ENCODE measurements around the gene EEF1A2.
"Not testable (repeated sequence)": the region's sequence is repeated elsewhere in the genome, so short reads cannot be mapped to it uniquely, and the experiment has no call there.

EEF1A2 gene

DNA sequence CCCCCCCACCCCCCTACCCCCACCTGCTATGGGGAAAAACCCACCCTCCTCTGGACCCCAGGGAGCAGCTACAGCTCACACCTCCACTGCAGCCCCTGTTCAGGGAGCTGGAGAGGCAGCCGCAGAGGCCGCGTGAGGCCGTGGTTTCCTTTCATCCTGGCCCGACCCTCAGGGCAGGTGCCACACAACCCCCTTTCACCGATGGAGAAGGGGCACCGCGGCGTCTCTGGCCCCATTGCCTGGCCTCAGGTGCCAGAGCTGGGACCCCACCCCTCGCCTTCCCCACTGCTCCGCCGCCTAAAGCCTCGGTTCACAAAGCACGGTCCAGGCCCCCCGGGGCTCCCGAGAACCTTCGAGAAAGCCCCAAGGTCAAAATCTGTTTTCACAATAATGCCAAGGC is 14.6 kb downstream of the EEF1A2 start:
- DNase-seq: no peak

DNA sequence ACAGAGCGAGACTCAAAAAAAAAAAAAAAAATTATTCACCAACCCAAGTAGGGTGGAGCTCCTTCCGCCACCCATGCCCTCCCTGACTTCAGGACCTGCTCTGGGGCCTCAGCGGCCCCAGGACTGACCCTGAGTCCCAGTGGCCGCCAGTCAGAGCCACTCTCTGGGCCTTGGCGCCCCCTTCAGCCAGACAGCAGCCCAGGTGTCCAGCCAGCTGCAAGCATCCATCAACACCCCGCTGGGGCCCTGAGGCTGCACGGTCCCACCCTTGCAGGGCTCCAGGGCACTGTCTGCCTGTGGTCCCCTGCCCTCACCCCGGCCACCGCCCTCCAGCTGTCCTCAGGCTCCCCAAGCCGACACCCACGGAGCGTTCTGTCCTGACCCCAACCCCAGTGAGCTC is 15.0 kb downstream of the EEF1A2 start:
- no peak for DNase-seq

DNA sequence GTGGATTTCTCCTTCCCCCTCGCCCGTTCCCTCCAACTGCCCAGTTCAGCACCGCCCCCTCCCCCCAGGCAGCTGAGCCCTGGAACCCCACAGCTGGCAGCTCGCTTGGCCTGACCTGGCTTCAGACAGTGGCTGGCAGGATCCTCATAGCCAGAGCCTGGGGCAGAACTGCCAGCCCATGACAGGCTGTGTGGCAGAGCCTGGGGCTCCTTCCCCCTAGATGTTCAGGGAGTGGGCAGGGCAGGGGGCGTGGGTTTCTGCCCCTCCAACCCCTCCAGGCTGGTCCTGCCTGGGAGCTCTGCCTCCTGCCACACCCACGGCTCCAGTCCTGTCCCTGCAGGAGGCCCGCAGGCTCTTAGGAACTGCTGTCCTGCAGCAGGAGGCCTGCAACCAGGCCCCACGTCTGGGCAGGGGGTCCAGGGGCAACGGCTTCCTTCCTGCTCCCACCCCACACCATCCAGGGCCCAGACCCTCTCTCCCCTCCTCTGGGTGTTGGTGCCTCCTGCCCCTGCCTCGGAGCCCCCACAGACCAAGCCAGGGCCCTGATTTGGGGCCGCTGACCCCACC is 16.8 kb downstream of the EEF1A2 start:
- DNase-seq: no peak

DNA sequence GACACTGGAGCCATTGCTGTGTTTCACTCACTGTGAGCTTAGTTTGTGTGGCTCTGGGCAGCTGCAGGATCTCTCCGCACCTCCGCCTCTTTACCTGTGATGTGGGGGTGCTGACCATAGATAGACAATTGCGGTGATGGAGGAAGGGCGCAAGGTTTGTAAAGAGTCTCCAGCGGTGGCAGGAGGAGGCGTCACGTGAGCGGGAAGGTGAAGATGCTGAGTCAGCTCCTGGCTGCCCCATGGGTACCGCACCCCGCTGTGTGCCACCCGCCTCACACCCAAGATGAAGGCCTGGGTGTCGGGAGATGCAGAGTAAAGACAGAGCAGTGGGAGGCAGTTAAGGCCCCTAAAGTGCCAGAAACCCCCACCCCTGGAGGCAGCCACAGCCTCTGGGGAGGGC is 17.4 kb downstream of the EEF1A2 start:
- no peak for DNase-seq

DNA sequence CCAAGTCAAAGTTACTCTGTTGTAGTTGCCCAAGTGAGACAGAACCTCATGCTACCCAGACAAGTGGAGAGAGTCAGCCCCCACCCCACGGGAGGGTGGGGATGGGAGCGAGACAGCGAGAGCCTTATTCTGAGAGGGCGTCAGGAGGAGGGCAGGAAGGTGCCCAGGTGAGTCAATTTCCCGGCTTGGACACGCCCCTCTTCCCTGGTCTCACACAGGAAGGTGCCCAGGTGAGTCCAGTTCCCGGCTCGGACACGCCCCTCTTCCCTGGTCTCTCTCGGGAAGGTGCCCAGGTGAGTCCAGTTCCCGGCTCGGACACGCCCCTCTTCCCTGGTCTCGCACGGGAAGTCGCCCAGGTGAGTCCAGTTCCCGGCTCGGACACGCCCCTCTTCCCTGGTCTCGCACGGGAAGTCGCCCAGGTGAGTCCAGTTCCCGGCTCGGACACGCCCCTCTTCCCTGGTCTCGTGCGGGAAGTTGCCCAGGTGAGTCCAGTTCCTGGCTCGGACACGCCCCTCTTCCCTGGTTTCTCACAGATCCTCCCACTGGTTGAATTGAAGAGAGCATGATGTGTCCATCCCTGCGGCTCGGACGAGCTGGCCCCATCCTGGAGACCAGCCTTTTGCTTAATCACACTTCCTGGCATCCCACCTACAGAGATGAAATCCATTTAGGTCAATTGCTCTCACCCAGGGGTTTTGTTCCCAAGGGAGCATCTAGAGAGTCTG is 19.0 kb downstream of the EEF1A2 start:
- not testable (repeated sequence) for DNase-seq

DNA sequence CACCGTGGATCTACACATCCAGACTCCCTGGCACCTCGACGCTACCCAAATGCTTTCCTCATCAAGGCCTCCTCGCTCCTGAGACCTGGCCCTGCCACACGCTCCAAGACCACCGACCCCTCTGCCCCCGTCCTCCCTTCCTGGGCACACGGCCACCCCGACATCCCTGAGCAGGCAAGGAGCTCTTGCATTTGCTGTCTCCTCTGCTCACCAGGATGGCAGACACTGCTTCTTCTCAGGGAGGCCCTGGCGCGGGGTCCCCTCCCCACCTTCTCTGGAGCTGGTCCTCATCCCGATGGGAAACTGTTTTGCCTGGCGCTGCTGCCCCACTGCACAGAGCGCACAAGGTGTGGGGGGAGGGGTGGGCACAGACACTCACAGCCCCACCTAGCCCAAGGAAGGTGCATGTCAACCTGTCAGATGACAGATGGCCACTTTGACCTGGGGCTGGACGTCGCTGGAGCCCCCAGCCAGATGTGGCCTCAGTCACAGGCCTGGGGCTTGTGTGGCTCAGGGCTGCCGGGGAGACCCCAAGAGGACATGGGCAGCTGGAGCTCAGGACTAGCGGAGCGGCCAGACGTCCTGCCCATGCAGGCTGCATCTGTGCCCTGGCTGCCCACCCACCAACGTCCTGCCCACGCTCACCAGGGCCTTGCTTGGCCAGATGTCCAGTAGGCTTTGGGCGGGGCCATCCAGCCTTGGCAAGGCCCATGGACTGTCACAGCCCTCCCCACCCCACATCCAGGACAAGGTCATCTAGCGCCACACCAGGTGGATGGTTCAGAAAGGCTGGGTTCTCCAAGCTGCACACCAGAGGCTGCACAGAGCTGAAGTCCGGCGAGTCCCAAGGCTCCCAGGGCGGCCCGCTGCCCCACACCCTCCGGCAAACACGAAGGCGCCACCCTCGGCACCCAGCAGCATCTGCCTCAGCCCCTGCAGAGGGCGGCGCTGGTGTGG is 20.3 kb downstream of the EEF1A2 start:
- no peak for DNase-seq

DNA sequence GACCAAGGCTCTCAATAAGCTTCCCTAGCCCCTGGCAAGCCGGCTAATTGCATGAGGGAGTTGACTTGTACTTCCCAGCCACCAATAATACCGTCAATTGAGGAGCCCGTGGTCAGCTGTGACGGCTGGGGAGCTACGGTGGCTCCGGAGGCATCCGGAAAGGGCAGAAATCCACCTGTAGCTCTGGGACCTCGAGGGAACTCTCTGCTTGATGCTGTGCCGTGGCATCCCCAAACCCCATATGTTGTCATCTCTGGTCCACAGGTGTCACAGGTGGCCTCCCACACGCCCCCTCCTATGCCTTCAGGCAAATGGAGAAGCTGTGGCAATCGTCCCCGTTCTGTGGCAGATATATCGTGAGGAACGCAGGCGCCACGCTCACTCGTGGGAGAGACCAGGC is 20.9 kb downstream of the EEF1A2 start:
- no peak for DNase-seq

DNA sequence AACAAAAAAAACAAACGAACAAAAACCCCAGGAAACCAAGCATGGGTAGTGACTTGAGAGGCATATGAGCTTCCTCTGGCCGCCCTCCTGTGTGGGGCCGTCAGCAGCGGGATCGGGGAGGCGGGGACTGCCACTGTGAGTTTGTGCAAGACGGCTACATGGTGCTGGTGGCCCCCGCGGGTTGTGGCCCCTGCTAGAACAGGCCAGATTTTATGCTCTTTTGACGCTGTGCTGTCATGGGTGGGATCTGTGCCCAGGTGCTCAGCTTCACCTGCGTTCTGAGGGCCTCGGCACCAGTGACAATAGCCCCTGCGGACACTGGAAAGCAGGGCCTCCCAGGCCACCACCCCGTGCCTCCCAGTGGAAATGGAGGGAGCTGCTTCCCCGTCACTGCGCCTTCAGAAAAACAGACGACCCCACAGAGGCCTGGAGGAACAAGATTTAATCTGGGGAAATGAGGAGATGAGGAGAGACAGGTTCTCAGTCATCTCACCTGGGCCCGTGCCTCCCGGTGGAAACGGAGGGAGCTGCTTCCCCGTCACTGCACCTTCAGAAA is 21.7 kb downstream of the EEF1A2 start:
- no peak for DNase-seq

DNA sequence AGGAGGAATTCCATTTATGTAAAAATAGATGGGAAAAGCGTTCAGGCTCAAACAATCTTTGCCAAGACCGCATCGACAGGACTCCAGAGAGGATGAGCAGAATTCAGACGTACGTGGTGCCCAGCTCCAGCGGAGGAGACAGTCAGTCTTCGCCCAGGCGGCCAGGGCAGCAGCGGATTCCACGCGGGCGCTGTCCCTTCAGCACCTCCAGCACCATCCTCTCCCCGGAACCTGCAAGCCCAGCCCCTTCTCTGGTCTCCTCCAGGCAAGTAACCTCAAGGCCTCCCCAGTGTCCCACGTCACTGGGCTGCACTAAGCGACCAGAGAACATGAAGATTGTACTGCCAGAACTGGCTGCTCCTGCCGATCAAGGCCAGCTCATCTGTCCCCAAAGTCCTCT is 23.7 kb downstream of the EEF1A2 start:
- DNase-seq: no peak

DNA sequence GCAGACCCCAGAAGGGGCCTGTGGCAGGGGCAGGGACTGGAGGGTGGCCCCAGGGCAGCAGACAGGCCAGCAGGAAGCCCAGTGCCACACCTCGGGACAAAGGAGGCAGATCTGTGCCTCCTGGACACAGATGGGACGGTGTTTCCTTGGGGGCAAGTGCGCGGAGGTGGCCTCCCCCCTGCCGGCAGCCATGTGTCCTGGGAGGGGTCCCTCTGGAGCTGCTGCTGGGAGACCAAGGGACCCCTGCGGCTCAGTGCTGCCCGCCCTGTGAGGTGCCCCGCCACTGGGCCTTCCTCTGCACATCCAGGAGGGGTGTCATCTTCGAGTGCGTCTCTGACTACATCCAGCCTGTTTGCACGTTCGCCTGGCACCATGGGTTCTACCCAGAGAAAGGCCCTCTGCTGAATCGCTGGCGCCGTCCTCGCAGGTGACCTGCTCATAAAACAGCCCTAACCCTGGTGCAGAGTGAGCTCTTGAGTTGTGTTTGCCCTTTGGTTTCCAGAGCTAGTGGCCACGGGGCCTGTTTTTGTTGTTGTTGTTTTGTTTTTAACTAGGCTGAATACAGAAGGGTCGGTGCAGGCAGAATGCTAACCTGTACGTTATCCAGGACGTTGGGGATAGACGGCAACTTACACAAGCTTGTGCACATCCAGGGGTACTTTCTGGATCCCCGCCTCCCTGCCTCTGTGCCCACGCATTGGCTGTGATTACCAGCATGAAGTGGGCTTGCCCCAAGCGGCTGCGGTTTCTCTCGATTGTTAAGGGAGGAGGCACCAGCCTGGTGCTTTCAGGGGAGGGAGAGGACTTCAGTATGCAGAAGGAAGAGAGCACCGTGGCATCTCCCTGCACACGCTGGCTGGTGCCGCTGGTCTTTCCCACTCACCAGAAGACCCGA is 25.1 kb downstream of the EEF1A2 start:
- no peak for DNase-seq

DNA sequence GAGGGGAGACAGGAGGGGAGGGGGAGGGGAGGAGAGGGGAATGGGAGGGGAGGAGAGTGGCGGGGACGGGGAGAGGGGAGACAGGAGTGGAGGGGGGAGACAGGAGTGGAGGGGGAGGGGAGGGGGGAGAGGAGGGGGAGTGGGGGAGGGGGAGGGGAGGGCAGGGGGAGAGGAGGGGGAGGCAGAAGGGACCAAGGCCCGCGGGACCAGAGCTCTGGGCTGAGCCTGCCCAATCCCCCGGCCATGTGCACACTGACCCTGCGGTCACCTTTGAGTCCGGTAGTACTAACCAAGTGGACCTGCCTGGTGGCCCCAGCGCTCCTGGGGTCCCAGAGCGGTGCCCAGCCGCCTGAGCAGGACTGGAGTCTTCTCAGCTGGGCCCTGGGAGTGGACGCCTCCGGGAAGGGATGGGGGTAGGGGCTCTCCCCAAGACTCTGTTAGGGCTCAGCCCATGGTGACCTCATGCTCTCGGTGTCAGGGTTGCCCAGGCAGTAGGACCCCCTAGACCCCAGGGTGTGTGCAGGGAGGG is 26.0 kb downstream of the EEF1A2 start:
- no peak for DNase-seq

DNA sequence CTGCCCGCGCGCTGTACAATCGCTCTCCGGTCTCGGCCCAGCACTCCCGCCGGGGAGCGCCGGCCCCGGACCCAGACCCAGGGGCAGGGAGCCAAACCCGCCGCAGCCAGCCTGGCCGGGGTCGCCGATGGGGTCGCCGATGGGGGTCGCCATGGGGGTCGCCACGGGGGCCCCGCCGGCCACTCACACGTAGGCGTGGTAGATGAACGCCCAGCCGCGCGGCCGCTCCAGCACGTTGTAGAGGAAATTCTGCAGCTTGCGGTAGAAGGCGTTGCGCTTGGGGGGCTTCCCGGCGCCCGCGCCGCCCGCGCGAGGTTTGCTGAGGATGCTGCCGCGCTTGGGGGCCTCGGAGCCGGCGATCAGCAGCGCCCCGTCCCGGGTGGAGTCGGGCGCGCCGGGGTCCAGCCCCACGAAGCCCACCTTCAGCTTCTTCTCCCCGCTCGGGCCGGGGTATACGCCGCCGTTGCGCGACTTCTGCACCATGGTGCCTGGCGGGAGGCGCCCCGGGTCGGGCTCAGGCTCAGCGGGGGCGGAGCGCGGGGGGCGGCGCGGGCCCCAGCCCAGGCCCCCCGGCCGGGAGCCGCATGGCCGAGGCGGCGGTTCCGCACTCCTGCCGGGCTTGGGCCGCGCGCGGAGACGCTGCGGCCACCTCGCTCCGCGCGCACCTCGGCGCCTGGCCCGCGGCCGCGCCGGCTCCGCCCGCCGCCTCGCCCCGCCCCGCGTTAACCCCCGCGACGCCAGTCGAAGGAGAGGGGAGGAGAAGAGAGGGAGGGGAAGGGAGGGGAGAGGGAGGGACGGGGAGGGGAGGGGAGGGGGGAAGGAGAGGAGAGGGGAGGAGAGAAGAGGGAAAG is 26.7 kb downstream of the EEF1A2 start, which contains the start of gene KCNQ2:
Gene KCNQ2, minus strand, starts transcription at position 675 of the 851 bp plus-strand sequence. Its CDS starts 192 bp downstream, at position 483.
- no peak for DNase-seq

DNA sequence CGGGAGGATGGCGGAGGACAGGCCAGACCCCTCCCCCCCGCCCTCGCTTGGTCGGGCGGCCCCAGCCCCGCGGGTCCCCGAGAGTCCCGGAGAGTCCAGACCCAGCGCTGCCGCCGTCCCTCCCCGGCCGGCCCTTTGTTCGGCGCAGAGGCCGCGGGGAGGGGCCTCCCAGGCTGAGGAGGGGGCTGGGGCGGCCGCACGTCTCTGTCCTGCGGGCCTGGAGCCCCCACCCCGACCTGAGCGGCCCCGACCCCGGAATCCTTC is 27.2 kb downstream of the EEF1A2 start:
- no peak for DNase-seq

DNA sequence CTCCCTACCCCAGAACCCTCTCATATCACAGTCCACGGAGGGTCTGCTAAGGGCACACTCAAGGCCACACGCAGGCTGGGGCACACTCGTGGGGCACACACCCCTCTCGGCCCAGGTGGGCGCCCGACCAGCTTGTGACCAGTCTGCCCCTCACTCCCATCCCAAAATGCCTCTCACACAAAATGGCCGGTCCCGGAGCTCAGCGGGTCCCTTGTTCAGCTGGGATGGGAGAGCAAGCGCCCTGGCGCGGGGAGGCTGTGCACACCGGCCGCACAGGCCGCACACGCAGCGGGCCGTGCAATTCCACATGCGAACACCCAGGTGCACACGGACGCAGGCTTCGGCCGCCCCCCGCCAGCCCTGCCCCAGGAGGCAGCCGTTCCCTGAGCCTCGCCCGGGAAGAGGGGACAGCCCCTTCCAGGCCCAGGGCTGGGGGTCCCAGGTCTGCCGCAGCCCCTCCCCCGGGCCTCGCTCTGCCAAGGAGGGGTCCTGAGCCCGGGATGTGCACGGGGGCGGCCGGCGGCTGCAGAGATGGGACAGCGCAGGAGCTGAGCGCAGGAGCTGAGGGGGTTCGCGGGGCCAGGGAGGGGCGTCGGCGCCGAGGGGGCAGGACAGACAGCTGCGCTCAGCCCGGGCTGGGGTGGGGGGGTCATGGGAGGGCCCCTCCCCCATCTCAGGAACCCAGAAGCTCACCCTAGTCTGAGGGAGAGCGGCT is 27.7 kb downstream of the EEF1A2 start:
- no peak for DNase-seq

DNA sequence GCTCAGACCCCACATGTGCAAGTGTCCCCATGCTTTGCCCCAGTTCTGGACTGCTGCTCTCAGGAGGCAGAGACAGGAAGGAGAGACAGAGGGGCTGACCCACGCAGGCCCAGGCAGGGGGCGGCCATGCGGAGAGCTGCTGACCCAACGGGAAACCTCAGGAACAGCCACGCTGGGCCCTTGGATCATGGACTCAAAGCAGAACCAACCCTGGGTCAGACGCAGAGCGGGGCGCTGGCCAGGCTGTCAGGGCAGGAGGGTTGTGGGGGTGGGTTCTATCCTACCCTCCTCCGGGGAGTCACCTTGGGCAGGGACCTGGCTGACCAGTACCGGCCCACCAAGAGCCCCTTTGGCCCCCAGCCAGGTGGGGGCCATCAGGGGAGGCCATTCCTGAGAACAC is 28.5 kb downstream of the EEF1A2 start:
- DNase-seq: no peak

DNA sequence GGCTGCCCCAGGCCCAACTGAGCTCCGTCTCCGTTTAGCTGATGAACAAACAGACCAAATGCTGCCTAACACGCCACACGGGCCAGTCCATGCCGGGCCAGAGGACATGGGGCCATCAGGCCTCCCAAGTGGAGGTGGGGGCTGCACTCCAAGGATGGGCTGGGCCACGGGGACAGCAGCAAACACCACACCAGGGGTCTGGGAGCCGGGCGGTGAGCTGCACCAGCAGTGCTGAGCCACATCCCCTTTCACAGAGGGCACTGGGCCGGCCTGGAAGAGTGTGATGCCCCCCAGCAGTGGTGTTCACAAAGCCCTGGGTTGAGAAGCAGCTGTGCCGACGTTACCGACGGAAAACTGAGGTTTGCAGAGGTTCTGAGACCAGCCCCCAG is 29.2 kb downstream of the EEF1A2 start:
- DNase-seq: no peak

DNA sequence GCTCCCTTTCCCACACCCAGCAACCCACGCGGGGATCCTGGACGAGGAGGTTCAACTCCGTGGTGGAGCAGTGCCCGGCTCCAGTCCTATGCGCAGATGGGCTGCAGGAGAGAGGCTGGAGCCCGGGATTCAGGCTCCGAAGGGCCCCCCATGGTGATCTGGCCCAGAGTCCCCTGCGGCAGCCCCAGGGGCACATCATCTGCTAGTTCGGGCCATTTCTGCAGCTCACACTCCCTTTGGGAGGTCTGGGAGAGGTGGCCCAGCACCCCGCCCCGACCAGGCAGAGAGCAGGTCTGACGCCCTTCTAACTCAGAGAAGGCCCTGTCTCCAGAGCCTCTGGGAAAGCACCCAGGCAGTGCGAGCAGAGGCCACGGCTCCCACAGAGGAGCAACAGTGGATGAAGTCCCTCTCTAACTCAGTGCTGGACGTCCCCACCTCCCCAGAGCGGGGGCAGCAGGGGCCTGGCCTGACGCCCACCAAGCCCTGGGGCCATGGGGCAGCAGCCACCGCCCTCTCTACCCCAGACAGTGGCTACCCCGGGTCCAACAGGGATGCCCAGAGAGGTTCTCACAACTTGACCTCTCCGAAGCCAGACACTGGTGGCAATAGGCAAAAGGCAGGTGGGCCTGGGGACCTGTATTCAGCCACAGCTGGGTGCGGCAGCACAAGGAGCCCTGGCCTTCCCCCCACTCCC is 29.7 kb downstream of the EEF1A2 start:
- no peak for DNase-seq

DNA sequence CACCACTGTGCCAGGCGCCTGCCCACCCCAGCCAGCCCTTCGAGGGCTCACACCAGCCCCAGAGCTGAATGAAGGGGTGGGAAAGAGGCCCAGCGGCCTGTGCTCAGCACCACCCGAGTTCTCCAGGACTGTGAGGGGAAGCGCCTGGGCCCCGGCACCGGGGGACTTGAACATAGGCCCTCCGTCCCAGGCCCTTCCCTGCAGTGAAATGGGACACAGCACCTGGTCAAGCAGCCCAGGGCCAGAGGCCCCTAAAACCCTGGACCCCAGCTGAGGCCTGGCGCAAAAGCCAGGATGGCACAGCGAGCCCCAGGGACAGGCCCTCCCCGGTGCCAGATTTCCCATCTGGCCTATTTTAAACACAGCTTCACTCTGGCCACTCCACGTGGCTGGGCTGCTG is 30.5 kb downstream of the EEF1A2 start:
- no peak for DNase-seq

DNA sequence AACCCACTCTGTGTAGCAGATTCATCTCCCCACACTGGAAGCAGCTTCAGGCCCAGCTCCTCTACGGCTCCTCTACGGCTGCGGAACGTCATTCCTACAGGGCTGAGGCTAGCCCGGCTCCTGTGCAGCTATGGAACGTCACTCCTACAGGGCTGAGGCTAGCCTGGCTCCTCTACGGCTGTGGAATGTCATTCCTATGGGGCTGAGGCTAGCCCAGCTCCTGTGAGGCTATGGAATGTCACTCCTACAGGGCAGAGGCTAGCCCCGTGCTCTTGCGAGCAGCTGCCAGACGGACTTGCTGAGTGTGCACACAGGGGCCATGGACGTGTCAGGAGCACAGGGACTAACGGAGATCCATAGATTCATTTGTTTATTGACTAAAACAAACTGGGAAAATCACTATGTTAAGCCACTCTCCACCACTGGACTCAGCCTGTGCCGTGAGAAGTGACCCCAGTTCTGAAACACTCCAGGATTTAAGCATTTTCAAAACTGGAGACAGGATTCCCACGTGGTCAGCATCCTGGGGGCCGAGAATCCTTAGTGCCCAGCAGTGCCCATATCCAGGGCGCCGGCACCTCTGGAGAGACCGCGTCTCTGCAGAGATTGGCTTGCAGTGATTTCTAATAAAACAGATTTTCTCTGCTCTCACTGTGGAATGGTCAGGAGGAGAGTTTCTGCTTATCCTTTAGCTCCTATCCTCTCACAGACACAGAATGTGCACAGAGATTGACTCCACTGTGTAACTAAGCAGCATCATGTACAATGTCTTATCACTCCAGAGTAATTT is 31.4 kb downstream of the EEF1A2 start:
- DNase-seq: no peak
